Coronary artery (tissue), 2 donors: ENCODE measurements around the gene MSI2.

Experiments used
- DNase-seq: peaks from one replicate; pipeline ENCODE4 v3.0.0-alpha.2; 2017; ENCODE audit warnings: low spot score
- H3K27ac ChIP-seq, 2 donors: fragments of 200-600 bp; sonication (generic); one replicate each; pipeline ENCODE4 v1.5.1; 2016 to 2019
- H3K4me3 ChIP-seq: fragments of 200-600 bp; sonication (generic); 2 replicates; pipeline ENCODE4 v1.5.1; 2016; ENCODE audit warnings: mild to moderate bottlenecking, moderate library complexity
- CTCF ChIP-seq: fragments of 200-600 bp; sonication (generic); IDR thresholded peaks from one replicate; pipeline ENCODE4 v1.5.1; 2019; ENCODE audit warnings: antibody characterized with exemption

Gene MSI2

GRCh38 chr17:57255776-57256681 is at the start of gene MSI2:
Gene MSI2 (plus strand): TSS chr17:57256523. CDS start chr17:57256743, 220 bp downstream.
- Histone ChIP-seq H3K4me3 (peak within 1 kb of the TSS; percentile 96), H3K27ac (peak within 1 kb of the TSS; percentile 98 to 99)
- peak; percentile 94 for DNase-seq
- no peak for TF ChIP-seq CTCF

GRCh38 chr17:57206928-57207327 is 49.4 kb upstream of the MSI2 start:
- TF ChIP-seq CTCF: no peak
- no peak for DNase-seq
- Histone ChIP-seq H3K4me3 (no peak overlapping the region), H3K27ac (no peak overlapping the region)

DNA sequence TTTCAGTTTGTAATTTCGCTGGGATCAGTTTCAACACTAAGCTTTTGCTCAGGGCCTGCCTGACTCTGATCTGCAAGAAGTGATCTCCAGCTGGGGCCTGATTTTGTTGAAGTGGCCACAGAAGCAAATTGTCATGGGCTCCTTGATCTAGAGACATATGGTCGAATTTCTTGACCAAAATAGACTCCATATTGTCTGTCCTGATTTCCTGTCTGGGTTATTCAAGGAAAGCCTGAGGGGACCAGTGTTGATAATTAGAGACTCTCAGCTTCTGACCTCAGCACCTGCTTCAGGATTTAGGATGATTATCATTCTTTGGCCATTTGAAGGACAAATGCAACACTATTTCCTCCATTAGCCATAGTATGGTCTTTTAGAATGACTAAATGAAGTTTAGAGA is 48.9 kb upstream of the MSI2 start:
- Histone ChIP-seq H3K4me3 (no peak overlapping the region), H3K27ac (no peak overlapping the region)
- no peak for TF ChIP-seq CTCF
- no peak for DNase-seq

DNA sequence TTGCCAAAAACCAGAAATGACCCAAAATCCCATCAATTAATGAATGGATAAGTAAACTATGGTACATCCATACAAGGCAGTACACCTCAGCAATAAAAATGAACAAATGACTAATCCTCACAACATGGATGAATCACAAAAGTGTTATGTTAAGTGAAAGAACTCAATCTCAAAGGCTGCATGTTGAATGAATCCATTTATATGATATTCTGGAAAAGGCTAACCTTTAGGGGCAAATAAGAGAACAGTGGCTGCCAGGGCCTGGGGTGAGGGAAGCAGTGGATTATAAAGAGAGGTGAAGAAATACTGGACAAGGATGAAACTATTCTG is 46.1 kb upstream of the MSI2 start:
- H3K4me3 ChIP-seq: no peak overlapping the region

GRCh38 chr17:57210972-57211411 is 45.3 kb upstream of the MSI2 start:
- H3K27ac ChIP-seq: no peak overlapping the region
- no peak overlapping the region for H3K4me3 ChIP-seq
- DNase-seq: no peak
- no peak for TF ChIP-seq CTCF

More for the DNA sequence above, 46.1 kb upstream of the MSI2 start:
- no peak for DNase-seq
- TF ChIP-seq CTCF: no peak
- no peak overlapping the region for H3K27ac ChIP-seq

DNA sequence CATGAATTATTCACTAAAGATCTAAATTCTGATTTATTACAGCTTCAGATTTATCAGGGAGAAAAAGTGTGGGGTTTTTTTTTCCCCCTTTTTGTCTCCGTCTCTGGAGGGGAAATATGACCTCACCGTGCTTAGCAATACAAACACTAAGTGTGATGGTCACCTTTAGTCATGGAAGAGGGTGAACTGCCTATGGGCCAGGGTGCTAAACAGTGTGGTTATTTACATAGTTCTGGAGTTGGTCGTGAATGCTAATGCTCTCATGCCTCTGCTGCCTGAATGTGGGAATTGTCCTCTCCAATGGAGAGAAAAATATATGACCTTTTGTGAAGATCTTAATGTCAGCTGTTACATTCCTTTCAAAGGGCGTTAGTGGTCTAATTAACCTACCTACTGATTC is 44.8 kb upstream of the MSI2 start:
- TF ChIP-seq CTCF: no peak
- no peak overlapping the region for H3K27ac ChIP-seq
- DNase-seq: no peak
- H3K4me3 ChIP-seq: no peak overlapping the region
